NCI-H748 (cell line): Measurements from ENCODE around the gene FOXN3.
A peak's percentile ranks its signal among the peaks of the same experiment; 100 is the strongest.
"Not testable (repeated sequence)": the region's sequence is repeated elsewhere in the genome, so short reads cannot be mapped to it uniquely, and the experiment has no call there.

Experiments used
- DNase-seq: peaks from one replicate; lab custom pipeline; 2025; ENCODE audit not compliant: unreplicated experiment; lab: John Stamatoyannopoulos, UW

FOXN3 gene

GRCh38 chr14:89141862-89142261, 275.2 kb downstream of the FOXN3 start:
- no peak for DNase-seq

GRCh38 chr14:89140326-89140725, 276.7 kb downstream of the FOXN3 start:
- peak; percentile 36 for DNase-seq

- peak; percentile 93 for DNase-seq
Measured at GRCh38 chr14:89139404-89140247, 277.4 kb downstream of the FOXN3 start.

GRCh38 chr14:89138846-89139245, 278.2 kb downstream of the FOXN3 start:
- DNase-seq, result no peak

GRCh38 chr14:89137526-89138163, 279.4 kb downstream of the FOXN3 start:
- no peak for DNase-seq

- DNase-seq, result no peak
Measured at GRCh38 chr14:89136587-89136986, 280.4 kb downstream of the FOXN3 start.

- no peak for DNase-seq
Measured at GRCh38 chr14:89134640-89135039, 282.4 kb downstream of the FOXN3 start.

GRCh38 chr14:89131004-89131750, 285.9 kb downstream of the FOXN3 start:
- no peak for DNase-seq

- no peak for DNase-seq
Measured at GRCh38 chr14:89129570-89129969, 287.5 kb downstream of the FOXN3 start.

GRCh38 chr14:89128311-89129026, 288.6 kb downstream of the FOXN3 start:
- DNase-seq, result no peak

GRCh38 chr14:89126461-89126860, 290.6 kb downstream of the FOXN3 start:
- DNase-seq, result no peak

- DNase-seq, result no peak
Measured at GRCh38 chr14:89125216-89125615, 291.8 kb downstream of the FOXN3 start.

- DNase-seq, result no peak
Measured at GRCh38 chr14:89123851-89124250, 293.2 kb downstream of the FOXN3 start.

- DNase-seq, result no peak
Measured at GRCh38 chr14:89123215-89123614, 293.8 kb downstream of the FOXN3 start.

GRCh38 chr14:89121968-89122620, 294.9 kb downstream of the FOXN3 start:
- DNase-seq, result peak; percentile 97

- no peak for DNase-seq
Measured at GRCh38 chr14:89117012-89117411, 300.0 kb downstream of the FOXN3 start.

- DNase-seq, result no peak
Measured at GRCh38 chr14:89114109-89114508, 302.9 kb downstream of the FOXN3 start.

GRCh38 chr14:89112720-89113119, 304.3 kb downstream of the FOXN3 start:
- DNase-seq, result no peak

GRCh38 chr14:89111766-89112543, 305.1 kb downstream of the FOXN3 start:
- DNase-seq, result not testable (repeated sequence)

GRCh38 chr14:89111232-89111631, 305.8 kb downstream of the FOXN3 start:
- DNase-seq, result not testable (repeated sequence)
